PC-3 (cell line): ENCODE data around the gene CLSTN3.

Experiments used
- CTCF ChIP-seq: fragments of 300-600 bp; sonication (generic); conservative IDR thresholded peaks from 2 replicates; pipeline ENCODE4 v1.5.1; 2017; ENCODE audit warnings: antibody characterized with exemption, low read depth, mild to moderate bottlenecking, low read length
- EZH2 ChIP-seq: fragments of 300-600 bp; sonication (generic); IDR thresholded peaks from one replicate; pipeline ENCODE4 v1.6.1; 2017; ENCODE audit warnings: antibody characterized with exemption, mild to moderate bottlenecking, low read length; ENCODE audit not compliant: unreplicated experiment

- TF ChIP-seq EZH2: no peak
- no peak for TF ChIP-seq CTCF
Observed at GRCh38 chr12:7136676-7137075, 6.5 kb downstream of the CLSTN3 start.
